GM18951 (cell line): ENCODE data around the gene LCMT2.

ENCODE experiments used
- POLR2A ChIP-seq: IDR thresholded peaks from 4 replicates; pipeline ENCODE4 v1.6.1; 2011; ENCODE audit warnings: mild to moderate bottlenecking; ENCODE audit not compliant: insufficient read length, insufficient read depth; ENCODE audit errors: extremely low read depth
- in situ Hi-C: fragments of 300-500 bp; cut with MboI; formaldehyde crosslinking; loops from one replicate; pipeline ENCODE4 v1.12.0; 2022; ENCODE audit warnings: low sequenced_read_pairs, mixed read lengths, inconsistent platforms; ENCODE audit not compliant: unreplicated experiment

Gene LCMT2, protein sequence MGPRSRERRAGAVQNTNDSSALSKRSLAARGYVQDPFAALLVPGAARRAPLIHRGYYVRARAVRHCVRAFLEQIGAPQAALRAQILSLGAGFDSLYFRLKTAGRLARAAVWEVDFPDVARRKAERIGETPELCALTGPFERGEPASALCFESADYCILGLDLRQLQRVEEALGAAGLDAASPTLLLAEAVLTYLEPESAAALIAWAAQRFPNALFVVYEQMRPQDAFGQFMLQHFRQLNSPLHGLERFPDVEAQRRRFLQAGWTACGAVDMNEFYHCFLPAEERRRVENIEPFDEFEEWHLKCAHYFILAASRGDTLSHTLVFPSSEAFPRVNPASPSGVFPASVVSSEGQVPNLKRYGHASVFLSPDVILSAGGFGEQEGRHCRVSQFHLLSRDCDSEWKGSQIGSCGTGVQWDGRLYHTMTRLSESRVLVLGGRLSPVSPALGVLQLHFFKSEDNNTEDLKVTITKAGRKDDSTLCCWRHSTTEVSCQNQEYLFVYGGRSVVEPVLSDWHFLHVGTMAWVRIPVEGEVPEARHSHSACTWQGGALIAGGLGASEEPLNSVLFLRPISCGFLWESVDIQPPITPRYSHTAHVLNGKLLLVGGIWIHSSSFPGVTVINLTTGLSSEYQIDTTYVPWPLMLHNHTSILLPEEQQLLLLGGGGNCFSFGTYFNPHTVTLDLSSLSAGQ

DNA sequence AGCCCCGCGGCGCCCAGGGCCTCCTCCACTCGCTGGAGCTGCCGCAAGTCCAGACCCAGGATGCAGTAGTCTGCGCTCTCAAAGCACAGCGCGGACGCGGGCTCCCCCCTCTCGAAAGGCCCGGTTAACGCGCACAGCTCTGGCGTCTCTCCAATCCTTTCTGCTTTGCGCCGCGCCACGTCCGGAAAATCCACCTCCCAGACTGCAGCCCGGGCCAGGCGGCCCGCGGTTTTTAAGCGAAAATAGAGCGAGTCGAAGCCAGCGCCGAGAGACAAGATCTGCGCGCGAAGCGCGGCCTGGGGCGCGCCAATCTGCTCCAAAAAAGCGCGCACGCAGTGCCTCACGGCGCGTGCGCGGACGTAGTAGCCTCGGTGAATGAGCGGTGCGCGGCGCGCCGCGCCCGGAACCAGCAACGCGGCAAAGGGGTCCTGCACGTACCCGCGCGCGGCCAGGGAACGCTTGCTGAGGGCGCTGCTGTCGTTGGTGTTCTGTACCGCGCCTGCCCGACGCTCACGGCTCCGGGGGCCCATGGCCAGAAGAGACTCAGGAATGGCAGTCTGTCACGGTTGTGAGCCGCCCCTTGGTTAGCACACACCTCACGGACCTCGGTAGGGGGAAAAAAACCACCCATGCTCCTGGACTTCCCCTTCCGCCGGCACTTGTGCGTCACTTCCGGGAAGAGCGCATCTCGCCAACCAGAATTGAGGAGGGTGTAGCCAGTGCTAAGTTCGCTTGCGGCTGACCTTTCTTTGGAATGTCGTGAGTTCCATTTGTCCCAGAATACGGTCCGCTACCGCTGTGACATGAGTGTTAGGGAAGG is at the start of gene LCMT2:
Gene LCMT2 (minus strand): TSS at position 614 of the 820 bp plus-strand sequence. CDS start 84 bp downstream, at position 530.
- in situ Hi-C loops: no loop called here
- peak; percentile 93 for TF ChIP-seq POLR2A

DNA sequence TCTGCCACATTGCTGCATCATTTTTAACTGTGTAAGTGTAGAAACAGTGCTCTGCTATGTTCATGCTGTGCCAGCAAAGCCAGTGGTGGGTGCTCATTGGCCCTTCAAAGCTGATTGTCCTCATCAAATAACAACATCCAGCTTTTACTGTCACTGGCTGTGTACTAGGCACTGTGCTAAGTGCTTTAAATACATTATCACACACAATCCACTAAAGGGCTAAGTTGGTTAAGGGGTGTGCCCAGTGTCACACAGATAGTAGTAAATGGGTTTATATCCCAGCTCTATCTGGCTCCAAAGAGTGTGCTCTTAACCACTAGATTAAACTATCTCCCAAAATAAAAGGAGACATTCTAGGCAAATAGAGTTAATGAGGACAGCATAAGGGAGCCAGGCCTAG is 48.2 kb upstream of the LCMT2 start:
- in situ Hi-C loops: no loop called here

DNA sequence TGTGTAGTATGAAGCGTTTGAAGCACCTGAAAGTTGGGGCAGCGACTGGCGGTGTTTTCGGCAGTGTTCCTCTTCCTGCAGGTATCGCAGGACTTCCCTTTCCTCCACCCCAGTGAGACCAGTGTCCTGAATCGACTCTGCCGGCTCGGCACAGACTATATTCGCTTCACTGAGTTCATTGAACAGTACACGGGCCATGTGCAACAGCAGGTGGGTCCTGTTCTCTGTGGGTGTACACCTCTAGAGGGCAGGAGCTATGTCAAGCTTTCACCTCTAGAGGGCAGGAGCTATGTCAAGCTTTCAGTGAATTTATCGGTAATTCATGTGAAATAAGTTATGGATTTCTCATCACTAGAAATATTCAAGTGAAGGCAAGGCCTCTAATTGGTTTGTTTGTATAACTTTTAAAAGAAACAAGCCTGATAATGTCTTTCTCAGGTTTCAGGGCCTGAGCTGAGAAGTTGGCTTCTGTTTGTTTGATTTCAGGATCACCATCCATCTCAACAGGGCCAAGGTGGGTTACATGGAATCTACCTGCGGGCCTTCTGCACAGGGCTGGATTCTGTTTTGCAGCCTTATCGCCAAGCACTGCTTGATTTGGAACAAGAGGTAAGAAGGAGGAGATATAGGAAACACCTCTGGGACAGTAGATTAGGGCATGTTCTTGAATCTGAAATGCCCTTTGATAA is 45.8 kb upstream of the LCMT2 start:
- no peak for TF ChIP-seq POLR2A
- in situ Hi-C loops: no loop called here

More for the DNA sequence above, 48.2 kb upstream of the LCMT2 start:
- TF ChIP-seq POLR2A: no peak

DNA sequence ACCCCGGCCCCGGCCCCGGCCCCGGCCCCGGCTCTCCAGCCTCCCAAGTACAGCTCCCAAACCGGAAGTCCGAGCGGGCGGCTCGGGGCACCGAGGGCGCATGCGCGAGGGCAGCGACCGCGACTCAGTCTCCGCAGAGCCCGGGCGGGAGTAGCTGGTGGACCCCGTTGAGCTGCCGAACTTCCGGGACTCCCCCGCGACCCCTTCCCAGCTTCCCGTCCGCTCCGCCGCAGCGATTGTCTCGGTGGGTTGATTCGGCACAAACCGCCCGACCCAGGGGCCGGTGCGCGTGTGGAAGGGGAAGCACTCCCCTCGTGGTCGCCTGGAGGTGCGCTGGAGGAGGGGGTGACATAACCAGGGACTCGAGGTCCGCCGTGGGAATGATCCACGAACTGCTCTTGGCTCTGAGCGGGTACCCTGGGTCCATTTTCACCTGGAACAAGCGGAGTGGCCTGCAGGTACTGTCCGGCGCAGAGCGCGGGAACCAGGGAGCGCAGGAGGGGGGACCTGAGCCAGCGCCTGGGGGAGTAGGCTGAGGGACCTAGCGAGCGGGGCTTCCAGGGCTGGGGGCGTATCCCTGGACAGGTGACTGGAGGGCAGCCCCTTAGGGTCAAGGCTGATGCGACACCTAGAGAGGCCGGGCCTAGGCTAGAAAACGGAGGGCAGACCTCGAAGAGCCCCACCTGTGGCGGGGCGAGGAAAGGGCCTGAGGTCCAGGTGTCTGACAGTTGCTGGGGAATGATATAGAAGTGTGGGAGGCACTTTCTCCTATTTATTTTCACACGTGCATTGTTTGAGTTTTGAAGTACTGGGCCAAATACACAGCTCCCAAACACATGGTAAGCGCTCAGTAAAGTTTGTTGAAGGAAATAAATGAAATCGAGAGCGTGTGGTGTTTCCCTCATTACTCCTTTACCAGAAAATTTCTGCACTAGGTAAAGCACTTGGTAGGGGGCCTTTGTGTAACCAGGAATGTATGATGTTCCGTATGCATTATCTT is 40.9 kb upstream of the LCMT2 start, which contains the start of the genes TUBGCP4 and ZSCAN29:
Gene TUBGCP4 (plus strand): TSS at position 127 of the 1,000 bp plus-strand sequence. CDS start 254 bp downstream, at position 381.
Gene ZSCAN29 (minus strand): TSS at position 69 of the 1,000 bp plus-strand sequence. CDS start 1,130 bp downstream, outside the sequence.
- TF ChIP-seq POLR2A: peak; percentile 84
- in situ Hi-C loops: no loop called here

DNA sequence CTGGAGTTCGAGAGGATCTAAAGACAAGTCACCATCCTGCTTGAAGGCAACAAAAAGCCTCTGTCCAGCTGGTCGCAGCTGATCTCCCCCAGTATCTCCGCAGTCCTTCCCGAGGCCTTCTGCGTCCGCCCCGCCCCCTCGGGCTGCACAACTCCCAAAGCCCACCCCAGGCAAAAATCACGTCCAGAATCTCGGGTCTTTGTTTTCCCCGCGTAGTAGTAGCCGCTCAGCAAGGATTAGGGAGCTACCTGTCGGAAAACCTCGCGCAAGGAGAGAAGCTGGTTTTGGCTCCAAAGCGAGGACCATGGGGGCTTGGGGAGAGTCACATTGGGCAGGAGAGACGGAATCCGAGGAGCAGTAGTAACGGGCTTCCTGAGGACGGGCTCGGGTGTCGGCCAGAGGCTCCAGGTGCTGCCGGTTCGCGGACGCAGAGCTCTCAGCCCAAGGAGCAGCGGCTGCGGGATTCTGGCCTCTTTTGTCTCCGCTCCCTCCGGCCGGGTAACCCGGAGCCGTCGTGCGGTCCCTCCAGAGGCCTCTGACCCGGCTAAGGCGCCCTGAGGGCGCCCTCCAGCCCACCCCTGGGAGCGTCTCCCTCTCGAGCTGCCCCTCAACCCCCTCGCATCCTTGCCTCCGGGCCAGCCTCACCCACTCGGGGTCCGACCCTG is 40.1 kb upstream of the LCMT2 start:
- TF ChIP-seq POLR2A: no peak
- in situ Hi-C loops: no loop called here

DNA sequence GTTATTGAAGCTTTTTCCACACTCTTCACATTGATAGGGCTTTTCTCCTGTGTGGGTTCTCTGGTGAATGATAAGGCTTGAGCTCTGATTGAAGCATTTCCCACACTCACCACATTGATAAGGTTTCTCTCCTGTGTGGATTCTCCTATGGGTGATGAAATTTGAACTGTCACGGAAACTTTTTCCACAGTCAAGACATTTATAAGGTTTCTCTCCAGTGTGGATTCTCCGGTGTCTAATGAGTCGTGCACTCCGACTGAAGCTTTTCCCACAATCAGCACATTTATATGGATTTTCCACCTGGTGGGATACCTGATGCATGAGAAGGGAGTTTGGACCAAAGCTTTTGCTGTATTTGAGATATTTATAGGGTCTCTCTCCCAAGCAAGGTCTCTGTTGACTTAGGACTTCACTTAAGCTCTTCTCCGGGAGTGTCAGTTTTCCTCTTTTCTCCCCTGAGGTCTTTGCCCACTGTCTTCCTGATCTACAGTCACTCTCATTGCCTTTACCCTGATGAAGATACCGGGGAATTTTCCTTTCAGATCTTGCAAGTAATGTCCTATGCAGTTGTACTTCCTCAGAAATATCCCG is 31.0 kb upstream of the LCMT2 start:
- TF ChIP-seq POLR2A: no peak
- in situ Hi-C loops: no loop called here

DNA sequence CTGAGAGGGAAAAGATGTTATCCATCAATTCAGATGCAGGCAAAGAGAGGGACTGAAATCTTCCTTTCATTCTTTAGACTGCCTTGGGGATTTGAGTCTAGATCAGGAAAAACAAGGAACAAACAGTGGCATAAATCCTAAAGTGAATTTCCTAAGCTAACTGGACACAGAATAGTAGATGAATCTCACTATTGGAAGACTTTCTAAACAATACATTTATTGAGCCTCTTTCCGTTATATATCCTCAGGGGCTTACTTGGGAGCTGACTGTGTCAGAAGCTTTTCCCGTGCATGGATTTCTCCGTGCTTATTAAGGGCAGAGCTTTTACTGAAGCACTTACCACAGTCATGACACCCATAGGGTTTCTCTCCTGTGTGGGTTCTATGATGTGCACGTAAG is 30.4 kb upstream of the LCMT2 start:
- no peak for TF ChIP-seq POLR2A
- in situ Hi-C loops: no loop called here

DNA sequence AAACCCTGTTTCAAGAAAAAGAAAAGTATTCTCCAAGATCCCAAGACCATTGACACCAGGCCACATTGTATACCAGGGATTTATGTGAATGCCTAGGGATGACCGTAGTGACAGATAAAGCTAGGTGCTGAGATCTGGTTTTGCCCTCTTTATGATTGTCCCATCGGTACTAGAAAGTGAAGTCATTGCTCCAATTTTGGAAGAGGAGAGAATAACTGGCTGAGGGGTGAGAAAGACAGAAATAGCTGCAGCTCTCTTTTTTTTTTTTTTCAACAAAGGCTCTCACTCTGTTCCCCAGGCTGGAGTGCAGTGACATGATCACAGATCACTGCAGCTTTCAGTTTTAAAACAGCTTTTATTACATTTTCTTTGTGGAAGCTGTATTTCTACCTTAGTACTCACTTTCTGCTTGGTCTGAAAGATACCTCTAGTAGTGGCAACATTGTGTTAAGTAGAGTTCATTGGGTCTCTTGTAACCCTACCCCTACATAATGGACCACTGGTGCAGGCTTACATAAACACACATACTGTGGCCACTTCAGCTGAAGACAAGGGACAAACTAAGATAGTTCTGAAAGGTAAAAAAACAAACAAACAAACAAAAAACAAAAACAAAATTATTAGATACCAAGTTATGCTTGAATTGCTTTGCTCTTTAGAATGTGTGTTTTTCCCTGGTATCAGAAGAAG is 22.5 kb upstream of the LCMT2 start:
- no peak for TF ChIP-seq POLR2A
- in situ Hi-C loops: no loop called here

DNA sequence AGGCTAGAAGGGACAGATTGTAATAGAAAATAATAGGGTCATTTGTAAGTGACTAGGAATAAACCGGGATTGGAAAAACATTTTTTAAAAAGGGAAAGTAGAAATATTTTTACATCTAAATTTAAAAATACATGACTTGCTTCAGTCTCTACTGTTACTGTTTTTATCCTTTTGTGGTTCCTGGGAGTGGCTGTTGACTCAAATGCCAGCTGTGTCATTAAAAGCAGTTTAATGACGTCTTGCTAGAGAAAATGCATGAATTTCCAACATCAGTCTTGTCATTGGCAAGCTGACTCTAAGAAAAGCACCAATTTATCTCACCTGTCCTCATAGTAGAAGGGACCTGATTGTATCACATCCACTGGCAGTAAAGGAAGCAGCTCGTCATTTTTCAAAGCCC is 16.7 kb upstream of the LCMT2 start:
- in situ Hi-C loops: no loop called here
- TF ChIP-seq POLR2A: no peak

DNA sequence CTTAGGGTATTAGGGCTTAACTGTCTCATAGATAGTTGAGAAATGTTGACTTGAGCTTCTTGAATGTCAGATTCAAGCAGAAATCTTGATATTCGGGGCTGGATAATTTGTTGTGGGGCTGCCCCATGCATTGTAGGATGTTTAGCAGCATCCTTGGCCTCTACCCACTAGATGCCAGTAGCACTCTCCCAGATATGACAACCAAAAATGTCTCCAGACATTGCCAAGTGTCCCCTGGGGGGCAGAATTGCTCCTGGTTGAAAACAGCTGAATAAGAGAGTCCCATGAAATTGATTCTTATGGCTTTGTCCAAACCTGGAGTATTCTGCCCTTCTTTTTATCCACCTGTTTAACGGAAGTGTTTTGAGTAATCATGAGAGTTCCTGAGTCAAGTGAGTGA is 15.9 kb upstream of the LCMT2 start:
- no peak for TF ChIP-seq POLR2A
- in situ Hi-C loops: no loop called here
